Gastrocnemius medialis (tissue), 4 donors: ENCODE results near the gene TMEM164. TPM values are rescaled to one million over a fixed set of nuclear protein-coding genes. Genes with fewer than 3 reads are reported as not detected.

ENCODE experiments used
- ATAC-seq, 2 donors: fragments of 150-250 bp; one replicate each; pipeline ENCODE4 v1.9.1; 2016
- DNase-seq, 2 donors: peaks; one replicate each; pipeline ENCODE4 v3.0.0-alpha.2; 2019
- H3K27ac ChIP-seq, 4 donors: fragments of 200-600 bp; sonication (generic); 1 replicate in 1 of 4; 2 replicates in 3 of 4; pipeline ENCODE4 v1.5.1; 2016 to 2018; ENCODE audit warnings: mild to moderate bottlenecking in 2 of 4, moderate library complexity in 1 of 4
- H3K27me3 ChIP-seq, 3 donors: fragments of 200-600 bp; sonication (generic) in 2 of 3; 1 replicate in 1 of 3; 2 replicates in 2 of 3; pipeline versions ENCODE4 v1.5.1 to v1.6.0; 2016 to 2019; ENCODE audit warnings: mild to moderate bottlenecking in 1 of 3, moderate library complexity in 1 of 3
- H3K36me3 ChIP-seq, 2 donors: fragments of 200-600 bp; sonication (generic) in 1 of 2; one replicate each; pipeline ENCODE4 v1.5.1; 2017 to 2018
- H3K4me1 ChIP-seq, 2 donors: fragments of 200-600 bp; sonication (generic) in 1 of 2; one replicate each; pipeline ENCODE4 v1.5.1; 2016 to 2017; ENCODE audit warnings: mild to moderate bottlenecking in 2 of 2
- H3K4me3 ChIP-seq, 4 donors: fragments of 200-600 bp; sonication (generic) in 3 of 4; 1 replicate in 1 of 4; 2 replicates in 3 of 4; pipeline ENCODE4 v1.5.1; 2016 to 2019; ENCODE audit warnings: mild to moderate bottlenecking in 2 of 4
- H3K9me3 ChIP-seq, 3 donors: fragments of 200-600 bp; sonication (generic) in 2 of 3; 1 replicate in 1 of 3; 2 replicates in 2 of 3; pipeline ENCODE4 v1.5.1; 2016 to 2019
- POLR2A ChIP-seq, 2 donors: fragments of 450-650 bp; IDR thresholded peaks; one replicate each; pipeline ENCODE4 v1.6.1; 2017; ENCODE audit warnings: antibody characterized with exemption in 2 of 2, mild to moderate bottlenecking in 2 of 2, moderate library complexity in 2 of 2
- in situ Hi-C, 4 donors: fragments of 200-750 bp; cut with MboI; loops; one replicate each; pipeline versions ENCODE4 v1.15.0 to v1.8.0; 2017; ENCODE audit warnings: low sequenced_read_pairs in 4 of 4
- intact Hi-C: fragments of 100-400 bp; cut with DNase I; formaldehyde crosslinking; loops from one replicate; pipeline ENCODE4 v1.15.1; 2023; ENCODE audit warnings: low total_unique reads
- total RNA-seq, 4 donors: library from RNA; depleted of rRNA; stranded (reverse); fragments of >200 nt; gene quantifications; one replicate each; pipeline versions ENCODE4 v1.1.0 to v1.2.3, GENCODE V29; 2016
- TF ChIP-seq, protein P1 (sequence below), 5 experiments: fragments of 450-650 bp in 3 of 5; fragments of 200-600 bp in 2 of 5; sonication (generic) in 2 of 5; IDR thresholded peaks in 4 of 5; conservative IDR thresholded peaks in 1 of 5; 1 replicate in 4 of 5; 2 replicates in 1 of 5; pipeline ENCODE4 v1.5.1; 2016 to 2019; ENCODE audit warnings: antibody characterized with exemption in 5 of 5, mild to moderate bottlenecking in 3 of 5, moderate library complexity in 3 of 5

The TMEM164 gene
- total RNA-seq, 4 donors from 2014 or later = 40.1 to 61.2 (median 47.3) TPM

DNA sequence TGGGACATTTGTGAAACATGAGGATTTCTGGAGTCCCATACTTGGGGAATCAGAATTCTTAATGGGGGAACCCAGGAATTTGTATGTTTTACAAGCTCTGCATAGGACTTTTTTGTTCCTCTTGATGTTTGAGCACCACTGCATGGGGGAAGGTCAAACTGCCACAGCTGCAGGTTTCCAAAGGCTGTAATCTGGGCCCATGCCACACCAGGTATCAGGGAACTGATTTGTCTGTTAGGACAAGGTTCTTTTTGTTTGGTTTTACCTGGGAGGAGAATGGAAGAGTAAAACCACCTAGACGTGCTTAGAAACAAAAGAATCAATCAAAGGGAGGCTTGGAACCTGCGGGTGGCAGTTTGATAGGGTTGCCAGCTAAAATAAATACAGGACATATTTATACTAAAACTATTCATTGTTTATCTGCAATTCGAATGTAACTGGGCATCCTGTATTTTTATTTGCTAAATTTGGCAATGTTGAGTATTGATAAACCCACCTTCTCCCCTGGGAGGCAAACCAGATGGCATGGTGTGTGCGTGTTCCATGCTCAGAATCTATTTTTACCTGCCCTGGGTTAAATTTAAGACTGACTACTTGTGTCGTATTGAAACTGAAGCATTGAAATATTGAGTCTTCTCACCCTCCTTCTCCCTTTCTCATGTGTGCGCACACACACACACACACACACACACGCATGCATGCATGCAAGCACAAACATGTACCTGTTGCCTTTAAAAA is 63.7 kb downstream of the TMEM164 start:
- peaks cover 13 to 17% of the 10 kb centered on the region in 2 donors for H3K4me1 ChIP-seq
- TF ChIP-seq, protein P1, sequence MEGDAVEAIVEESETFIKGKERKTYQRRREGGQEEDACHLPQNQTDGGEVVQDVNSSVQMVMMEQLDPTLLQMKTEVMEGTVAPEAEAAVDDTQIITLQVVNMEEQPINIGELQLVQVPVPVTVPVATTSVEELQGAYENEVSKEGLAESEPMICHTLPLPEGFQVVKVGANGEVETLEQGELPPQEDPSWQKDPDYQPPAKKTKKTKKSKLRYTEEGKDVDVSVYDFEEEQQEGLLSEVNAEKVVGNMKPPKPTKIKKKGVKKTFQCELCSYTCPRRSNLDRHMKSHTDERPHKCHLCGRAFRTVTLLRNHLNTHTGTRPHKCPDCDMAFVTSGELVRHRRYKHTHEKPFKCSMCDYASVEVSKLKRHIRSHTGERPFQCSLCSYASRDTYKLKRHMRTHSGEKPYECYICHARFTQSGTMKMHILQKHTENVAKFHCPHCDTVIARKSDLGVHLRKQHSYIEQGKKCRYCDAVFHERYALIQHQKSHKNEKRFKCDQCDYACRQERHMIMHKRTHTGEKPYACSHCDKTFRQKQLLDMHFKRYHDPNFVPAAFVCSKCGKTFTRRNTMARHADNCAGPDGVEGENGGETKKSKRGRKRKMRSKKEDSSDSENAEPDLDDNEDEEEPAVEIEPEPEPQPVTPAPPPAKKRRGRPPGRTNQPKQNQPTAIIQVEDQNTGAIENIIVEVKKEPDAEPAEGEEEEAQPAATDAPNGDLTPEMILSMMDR (IDR thresholded peaks at IDR 0.05 in 4 of 5, conservative IDR thresholded peaks at IDR 0.05 in 1 of 5) = no peak
- no peak for TF ChIP-seq POLR2A (IDR thresholded peaks at IDR 0.05)
- no peaks in the 10 kb centered on the region for H3K27me3 ChIP-seq
- DNase-seq (no peak), ATAC-seq (peak; percentile 67 to 84)
- no peaks in the 10 kb centered on the region for H3K36me3 ChIP-seq
- in situ Hi-C loops = no loop called here
- peak overlapping the region; percentile 76 to 83 (median 80) for H3K27ac ChIP-seq
- H3K4me3 ChIP-seq = no peak overlapping the region
- intact Hi-C loops = no loop called here
- no peaks in the 10 kb centered on the region for H3K9me3 ChIP-seq

DNA sequence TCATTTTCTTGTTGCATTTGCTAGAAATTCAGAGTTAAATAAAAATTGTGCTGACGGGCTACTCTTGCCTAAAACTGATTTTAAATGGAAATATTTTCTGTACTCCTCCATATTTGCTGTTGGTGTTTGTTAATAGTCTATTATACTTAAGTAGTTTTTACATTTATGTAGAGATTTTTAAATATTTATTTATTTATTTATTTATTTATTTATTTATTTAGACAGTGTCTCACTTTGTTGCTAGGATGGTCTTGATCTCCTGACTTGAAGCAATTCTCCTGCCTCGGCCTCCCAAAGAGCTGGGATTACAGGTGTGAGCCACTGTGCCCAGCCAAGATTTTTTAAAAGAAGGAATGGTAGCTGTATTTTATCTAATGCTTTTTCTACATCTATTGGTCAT is 68.1 kb downstream of the TMEM164 start:
- intact Hi-C loops = no loop called here
- Histone ChIP-seq H3K27me3 (no peaks in the 10 kb centered on the region), H3K27ac (peak overlapping the region in 1 of 4 donors; percentile 18), H3K4me1 (peaks cover 7 to 11% of the 10 kb centered on the region in 2 donors), H3K9me3 (no peaks in the 10 kb centered on the region), H3K4me3 (no peak overlapping the region), H3K36me3 (no peaks in the 10 kb centered on the region)
- ATAC-seq = no peak
- DNase-seq = no peak
- in situ Hi-C loops = no loop called here
- TF ChIP-seq, protein P1 (IDR thresholded peaks at IDR 0.05 in 4 of 5, conservative IDR thresholded peaks at IDR 0.05 in 1 of 5) = no peak
- no peak for TF ChIP-seq POLR2A (IDR thresholded peaks at IDR 0.05)

DNA sequence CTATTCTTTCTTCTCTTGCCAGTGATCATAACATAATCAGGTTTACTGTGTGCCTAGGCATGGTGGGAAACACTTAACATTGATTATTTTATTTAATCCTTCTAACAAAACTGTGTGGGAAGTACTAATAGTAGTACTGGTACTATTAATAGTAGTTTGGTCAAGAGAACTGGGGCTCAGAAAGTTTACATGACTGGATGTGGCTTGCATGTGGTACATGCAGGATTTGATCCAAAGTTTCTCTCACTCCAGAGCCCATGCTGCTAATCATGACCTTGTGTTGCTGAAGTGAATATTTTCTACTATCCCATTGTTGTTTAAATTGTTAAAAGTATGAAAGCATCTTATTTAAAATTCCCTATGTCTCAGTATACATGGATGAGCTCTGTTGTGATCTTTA is 78.4 kb downstream of the TMEM164 start:
- Histone ChIP-seq H3K9me3 (no peaks in the 10 kb centered on the region), H3K4me1 (peaks cover 11 to 25% of the 10 kb centered on the region in 2 donors), H3K27me3 (no peaks in the 10 kb centered on the region), H3K27ac (peak overlapping the region; percentile 70 to 90 (median 82)), H3K36me3 (no peaks in the 10 kb centered on the region), H3K4me3 (no peak overlapping the region)
- no peak for DNase-seq
- TF ChIP-seq POLR2A (IDR thresholded peaks at IDR 0.05) = no peak
- TF ChIP-seq, protein P1 (IDR thresholded peaks at IDR 0.05 in 4 of 5, conservative IDR thresholded peaks at IDR 0.05 in 1 of 5) = no peak
- in situ Hi-C loops (no loop called here), intact Hi-C loops (no loop called here)
- ATAC-seq = peak; percentile 35 to 65

DNA sequence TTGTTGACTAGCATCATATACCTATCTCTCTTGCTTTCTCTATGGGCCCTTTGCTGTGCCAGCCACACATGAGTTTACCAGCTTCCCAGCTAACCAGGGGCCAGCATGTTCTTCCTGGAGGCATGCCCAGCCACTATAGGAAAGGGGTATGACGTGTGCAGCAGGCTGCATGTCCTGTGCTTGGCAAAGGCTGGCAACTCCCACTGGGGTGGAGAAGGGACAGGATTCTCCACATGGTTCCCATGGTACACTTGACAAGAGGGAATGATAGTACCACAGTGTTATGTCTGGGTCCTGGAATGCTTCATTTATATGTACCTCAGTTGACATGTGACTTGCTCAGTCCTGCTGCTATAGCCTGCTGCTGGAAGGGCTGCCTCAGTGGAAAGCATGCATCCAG is 78.8 kb downstream of the TMEM164 start:
- Histone ChIP-seq H3K27me3 (no peaks in the 10 kb centered on the region), H3K27ac (peak overlapping the region; percentile 70 to 90 (median 82)), H3K9me3 (no peaks in the 10 kb centered on the region), H3K36me3 (no peaks in the 10 kb centered on the region), H3K4me1 (peaks cover 11 to 26% of the 10 kb centered on the region in 2 donors), H3K4me3 (no peak overlapping the region)
- intact Hi-C loops = no loop called here
- peak; percentile 50 to 63 for ATAC-seq
- TF ChIP-seq, protein P1 (IDR thresholded peaks at IDR 0.05 in 4 of 5, conservative IDR thresholded peaks at IDR 0.05 in 1 of 5) = no peak
- TF ChIP-seq POLR2A (IDR thresholded peaks at IDR 0.05) = no peak
- in situ Hi-C loops = no loop called here
- DNase-seq = peak; percentile 25 to 51
